SKM-1 (cell line): ENCODE data around the gene OR10G2.
"Not testable (repeated sequence)": the region's sequence is repeated elsewhere in the genome, so short reads cannot be mapped to it uniquely, and the experiment has no call there.

Source experiments
- DNase-seq: peaks from one replicate; lab custom pipeline; 2025; ENCODE audit not compliant: unreplicated experiment; lab: John Stamatoyannopoulos, UW

The OR10G2 gene, protein sequence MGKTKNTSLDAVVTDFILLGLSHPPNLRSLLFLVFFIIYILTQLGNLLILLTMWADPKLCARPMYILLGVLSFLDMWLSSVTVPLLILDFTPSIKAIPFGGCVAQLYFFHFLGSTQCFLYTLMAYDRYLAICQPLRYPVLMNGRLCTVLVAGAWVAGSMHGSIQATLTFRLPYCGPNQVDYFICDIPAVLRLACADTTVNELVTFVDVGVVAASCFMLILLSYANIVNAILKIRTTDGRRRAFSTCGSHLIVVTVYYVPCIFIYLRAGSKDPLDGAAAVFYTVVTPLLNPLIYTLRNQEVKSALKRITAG

GRCh38 chr14:21634840-21635239 is at the start of gene OR10G2:
Gene OR10G2 (minus strand): TSS chr14:21634940. CDS start chr14:21634842, 98 bp downstream.
- no peak for DNase-seq

- no peak for DNase-seq
Observed at GRCh38 chr14:21680072-21680471, 45.3 kb upstream of the OR10G2 start.

DNA sequence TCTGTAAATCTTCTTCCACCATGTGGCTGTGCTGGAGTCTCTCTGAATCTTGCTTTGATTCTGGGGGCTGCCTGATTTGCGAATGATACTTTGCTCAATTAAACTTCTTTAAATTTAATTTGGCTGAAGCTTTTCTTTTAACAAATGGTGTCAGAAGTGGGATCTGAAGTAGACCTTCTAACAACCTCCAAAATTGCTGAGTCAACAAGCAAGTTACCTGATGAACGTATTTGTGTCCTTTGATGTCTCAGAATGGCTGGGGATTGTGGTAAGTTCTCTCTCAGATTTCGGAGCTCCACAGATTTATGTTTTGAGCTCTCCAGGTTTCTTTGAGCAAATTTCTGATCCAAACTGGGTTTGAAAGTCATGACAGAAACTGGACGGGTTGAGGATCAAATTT is 40.8 kb upstream of the OR10G2 start:
- DNase-seq: no peak

DNA sequence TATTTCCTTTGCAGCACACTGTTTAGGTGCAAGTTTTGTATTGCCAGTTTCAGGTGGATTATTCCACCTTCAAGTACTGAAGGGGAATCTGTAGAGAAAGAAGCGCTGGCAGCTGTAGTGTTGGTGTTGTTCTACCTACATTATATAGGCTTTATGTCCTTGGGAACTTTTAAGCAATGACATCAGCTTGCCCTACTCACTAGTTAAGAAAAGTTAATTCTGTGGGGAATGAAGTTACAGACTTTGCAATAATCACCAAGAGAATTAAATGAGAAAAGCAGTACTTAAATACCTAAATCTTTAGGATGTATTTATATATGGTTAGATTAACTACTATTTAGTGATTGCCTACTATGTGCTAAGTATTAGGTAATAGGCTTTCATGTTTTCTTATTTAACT is 39.0 kb upstream of the OR10G2 start, which contains the start of gene OR4E1:
OR4E1 (minus strand) TSS at position 101 of the 400 bp plus-strand sequence. CDS start 2,883 bp downstream, outside the sequence.
- DNase-seq: no peak

- DNase-seq: no peak
Observed at GRCh38 chr14:21672116-21672515, 37.4 kb upstream of the OR10G2 start.

DNA sequence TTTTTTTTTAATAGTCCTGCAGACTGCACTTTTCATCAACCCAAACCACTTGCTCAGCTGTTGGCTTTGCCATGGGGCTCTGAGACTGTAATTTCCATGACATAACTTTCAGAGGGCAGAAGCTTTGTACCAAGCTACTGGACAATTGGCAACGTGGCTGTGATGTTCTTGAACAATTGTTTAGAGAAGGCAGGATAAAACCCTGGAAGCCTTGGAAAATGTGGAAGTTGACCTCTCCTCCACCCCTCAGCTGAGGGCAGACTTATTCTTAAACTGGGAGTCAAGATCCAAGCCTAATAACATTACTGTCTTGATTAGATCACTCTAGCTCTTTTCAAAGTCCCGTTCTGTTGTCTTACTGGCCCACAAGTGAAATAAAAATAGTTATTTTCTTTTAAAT is 36.6 kb upstream of the OR10G2 start:
- no peak for DNase-seq

- DNase-seq: no peak
Observed at GRCh38 chr14:21669284-21669683, 34.5 kb upstream of the OR10G2 start.

DNA sequence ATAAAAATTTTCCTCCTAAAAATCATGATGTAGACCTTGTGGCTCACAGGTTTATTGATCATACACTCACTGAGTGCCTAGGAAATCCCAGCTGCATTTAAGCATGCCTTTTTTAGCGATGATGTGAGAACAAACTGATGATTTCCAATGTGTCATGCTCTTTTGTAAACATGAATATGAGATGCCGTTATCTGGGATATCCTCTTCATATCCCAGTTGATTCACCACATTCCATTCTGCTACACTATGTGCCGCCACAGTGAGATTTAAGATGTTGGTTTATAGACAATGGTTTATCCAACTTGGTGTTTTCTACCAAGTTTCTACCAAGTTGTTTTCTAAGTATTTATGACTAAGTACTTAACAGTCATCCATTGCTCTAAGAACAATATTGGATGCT is 33.6 kb upstream of the OR10G2 start:
- DNase-seq: no peak

DNA sequence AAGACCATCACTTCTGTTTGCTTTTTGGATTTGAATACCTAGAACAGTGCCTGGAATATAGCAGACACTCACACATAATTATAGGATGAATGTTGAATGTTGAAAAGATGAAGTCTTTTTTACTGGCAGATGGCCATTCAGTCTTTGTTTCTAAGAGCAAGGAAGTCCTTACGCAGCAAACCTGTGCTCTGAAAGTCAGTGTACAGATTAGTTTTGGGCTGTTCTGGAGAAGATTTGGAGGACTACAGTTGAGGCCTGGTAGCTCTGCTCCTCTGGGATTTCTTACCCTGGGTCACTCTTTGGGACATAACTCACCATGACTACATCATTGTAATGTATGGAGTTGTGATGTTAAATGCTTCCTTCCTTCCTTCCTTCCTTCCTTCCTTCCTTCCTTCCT is 22.2 kb upstream of the OR10G2 start:
- no peak for DNase-seq

DNA sequence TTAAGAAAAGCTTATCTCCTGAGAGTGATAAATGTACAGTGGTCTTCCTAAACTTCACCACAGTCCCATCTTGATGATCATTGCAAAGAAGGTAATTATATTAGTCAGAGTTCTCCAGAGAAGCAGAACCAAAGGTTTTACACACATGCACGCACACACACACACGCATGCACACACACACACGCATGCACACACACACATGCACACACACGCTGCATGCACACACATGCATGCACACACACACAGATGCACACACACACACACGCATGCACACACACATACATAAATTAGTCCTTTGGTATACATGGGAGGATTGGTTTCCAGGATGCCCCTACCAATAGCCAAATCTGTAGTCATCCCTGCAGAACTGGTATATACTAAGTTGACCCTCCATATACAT is 19.5 kb upstream of the OR10G2 start:
- no peak for DNase-seq

- no peak for DNase-seq
Observed at GRCh38 chr14:21653331-21653885, 18.7 kb upstream of the OR10G2 start, which contains the start of gene OR4E2. Gene OR4E2 (plus strand): TSS chr14:21653835. CDS start chr14:21665083, 11,248 bp downstream.

DNA sequence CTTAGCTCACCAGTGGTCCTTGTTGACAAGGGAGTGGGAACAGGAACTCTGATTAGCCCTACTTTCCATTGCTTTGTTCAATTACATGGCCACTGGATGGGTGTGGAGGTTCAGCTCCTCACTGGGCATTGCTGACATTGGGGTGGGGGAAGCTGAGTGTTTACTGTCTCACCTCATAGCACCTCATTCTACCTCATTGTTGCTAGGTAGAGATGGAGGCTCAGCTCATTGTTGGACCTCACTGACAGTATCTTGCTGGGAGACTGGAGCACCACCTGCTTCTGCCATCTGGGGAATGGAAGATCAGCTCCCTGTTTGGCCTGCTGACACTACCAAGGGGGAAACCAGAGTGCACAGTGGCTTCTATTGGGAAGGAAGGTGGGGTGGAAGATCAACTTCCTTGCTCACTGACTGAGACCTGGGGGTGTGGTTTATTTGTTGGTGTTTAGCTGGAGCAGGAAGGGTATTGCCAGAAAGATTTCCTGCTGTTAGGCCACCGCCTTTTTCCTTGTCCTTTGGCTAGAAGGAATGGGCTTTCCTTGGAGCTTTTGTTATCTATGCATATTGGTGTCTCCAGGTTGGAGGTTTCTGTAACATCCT is 17.6 kb upstream of the OR10G2 start:
- no peak for DNase-seq

- no peak for DNase-seq
Observed at GRCh38 chr14:21647380-21647779, 12.6 kb upstream of the OR10G2 start.

DNA sequence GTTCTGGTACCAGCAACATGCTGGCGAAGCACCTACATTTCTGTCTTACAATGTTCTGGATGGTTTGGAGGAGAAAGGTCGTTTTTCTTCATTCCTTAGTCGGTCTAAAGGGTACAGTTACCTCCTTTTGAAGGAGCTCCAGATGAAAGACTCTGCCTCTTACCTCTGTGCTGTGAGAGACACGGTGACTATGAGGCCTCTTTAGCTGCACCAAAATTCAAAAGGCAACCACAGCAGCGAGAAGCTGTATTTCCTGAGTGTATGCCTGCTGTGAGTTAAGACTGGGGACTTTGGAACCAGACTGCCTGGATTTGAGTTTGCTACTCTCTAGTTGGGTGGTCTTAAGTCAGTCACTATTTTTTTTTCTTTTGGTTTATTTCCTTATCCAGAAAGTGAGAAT is 8.7 kb upstream of the OR10G2 start:
- DNase-seq: no peak

- DNase-seq: no peak
Observed at GRCh38 chr14:21642683-21643082, 7.9 kb upstream of the OR10G2 start.

DNA sequence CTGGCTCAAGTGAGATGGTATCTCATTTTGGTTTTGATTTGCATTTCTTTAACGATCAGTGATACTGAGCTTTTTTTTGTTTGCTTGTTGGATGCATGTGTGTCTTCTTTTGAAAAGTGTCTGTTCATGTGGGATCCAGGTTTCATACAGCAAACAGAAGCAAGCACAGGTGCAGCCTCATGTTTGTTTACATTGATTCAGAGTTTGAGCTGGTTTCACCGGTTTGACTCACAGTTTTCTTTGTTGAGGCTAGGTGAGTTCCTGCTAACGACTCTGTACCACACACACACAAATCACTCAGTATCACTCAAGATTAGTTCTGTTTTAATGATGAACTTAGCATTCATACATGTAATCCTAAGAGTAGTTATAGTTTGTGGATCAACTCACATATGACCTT is 3.7 kb downstream of the OR10G2 start:
- no peak for DNase-seq

GRCh38 chr14:21630503-21630902 is 4.2 kb downstream of the OR10G2 start:
- not testable (repeated sequence) for DNase-seq

DNA sequence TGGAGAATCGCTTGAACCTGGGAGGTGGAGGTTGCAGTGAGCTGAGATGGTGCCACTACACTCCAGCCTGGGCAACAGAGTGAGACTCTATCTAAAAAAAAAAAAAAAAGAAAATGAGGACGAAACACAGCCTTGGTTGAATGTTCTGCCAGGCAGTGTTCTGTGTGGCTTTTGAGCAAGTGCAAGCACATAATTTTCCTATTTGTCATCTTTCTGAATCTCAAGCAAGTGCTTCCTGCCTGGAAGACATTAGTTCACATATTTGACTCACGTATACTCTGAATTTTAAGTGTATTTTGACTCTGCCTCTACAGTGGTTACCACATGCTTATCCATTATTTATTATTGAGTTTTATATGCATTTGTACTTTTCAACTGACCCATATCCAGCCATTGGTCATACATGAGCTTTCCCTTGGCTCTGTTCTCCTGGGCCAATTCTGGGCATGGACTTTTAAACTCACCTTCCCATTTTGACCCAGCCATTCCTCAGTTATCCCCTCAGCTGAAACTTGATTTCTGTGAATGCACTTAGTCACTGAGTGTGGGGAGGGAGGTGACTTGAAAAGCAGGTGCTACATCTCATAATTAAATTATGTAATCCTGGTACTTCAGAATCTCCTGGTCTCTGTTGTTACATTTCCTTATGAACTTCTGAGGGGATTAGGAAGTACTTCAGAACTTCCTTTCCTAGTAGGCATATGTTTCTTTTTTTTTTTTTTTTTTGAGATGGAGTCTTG is 8.1 kb downstream of the OR10G2 start:
- DNase-seq: no peak

- DNase-seq: no peak
Observed at GRCh38 chr14:21617614-21618013, 17.1 kb downstream of the OR10G2 start.

DNA sequence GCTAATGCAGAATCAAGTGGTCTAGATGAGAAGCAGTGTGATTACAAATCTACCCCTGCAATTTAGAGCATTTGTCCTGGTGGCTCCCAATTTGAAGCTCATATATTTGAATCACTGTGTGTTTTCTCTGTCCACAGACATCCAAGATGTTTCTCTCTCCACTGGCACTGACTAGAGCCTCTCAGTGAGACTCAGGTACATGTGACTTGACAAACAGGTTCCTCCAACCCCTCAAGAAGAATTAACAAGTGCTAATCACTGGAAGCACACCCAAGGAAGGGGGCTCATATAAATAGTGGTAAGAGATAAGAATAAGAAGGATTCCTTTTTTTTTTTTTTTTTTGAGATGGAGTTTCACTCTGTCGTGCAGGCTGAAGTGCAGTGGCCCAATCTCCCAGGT is 20.5 kb downstream of the OR10G2 start:
- DNase-seq: no peak

- DNase-seq: no peak
Observed at GRCh38 chr14:21612324-21612723, 22.4 kb downstream of the OR10G2 start.

DNA sequence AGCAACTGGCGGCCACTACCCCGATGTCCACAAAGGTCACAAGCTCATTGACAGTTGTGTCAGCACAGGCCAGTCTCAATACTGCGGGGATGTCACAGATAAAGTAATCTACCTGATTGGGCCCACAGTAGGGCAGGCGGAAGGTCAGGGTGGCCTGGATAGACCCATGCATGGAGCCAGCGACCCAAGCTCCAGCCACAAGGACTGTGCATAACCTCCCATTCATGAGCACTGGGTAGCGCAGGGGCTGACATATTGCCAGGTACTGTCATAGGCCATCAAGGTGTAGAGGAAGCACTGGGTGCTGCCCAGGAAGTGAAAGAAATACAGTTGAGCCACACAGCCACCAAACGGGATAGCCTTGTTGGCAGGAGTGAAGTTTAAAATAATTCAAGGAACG is 32.6 kb downstream of the OR10G2 start:
- DNase-seq: not testable (repeated sequence)
